OCI-M2 (cell line): ENCODE measurements around the gene NPAS3.

Experiments used
- DNase-seq: peaks from one replicate; lab custom pipeline; 2025; ENCODE audit not compliant: unreplicated experiment; lab: John Stamatoyannopoulos, UW

The NPAS3 gene

DNA sequence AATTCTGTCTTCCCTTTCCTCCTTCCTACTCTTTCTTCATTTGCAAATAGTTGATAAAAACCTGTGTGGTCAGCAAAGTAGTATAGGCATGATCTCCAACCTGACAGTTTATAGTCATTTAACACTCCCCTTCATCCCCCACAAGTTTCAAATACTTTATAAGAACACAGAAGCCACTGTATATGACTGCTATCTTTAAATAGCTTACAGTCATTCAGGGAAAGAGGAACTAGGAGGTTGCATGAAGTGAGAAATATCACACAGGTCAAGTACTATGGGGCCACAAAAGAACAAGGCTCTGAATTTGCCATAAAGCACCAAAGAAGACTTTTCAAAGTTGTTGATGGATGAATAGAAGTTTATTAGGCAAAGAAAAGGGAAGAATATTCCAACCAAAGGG lies 431.3 kb downstream of the NPAS3 start:
- DNase-seq = no peak

DNA sequence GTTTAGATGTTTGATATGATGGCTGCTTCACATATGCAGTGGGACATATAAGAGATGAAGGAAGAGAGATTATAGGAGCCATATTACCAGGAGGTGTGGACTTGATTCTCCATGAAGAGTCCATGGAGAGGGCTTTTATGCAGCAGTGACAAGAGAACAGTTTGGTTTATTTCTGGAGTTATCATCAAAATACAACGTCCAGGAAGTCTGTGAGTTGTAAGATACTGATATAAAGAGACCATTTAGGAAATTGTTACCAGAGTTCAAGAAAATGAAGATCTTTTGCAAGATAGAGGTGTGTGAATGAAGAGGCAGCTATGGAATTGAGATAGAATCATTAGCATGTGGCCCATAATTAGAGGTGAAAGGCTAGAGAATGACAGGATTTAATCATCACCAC lies 431.7 kb downstream of the NPAS3 start:
- DNase-seq = no peak

DNA sequence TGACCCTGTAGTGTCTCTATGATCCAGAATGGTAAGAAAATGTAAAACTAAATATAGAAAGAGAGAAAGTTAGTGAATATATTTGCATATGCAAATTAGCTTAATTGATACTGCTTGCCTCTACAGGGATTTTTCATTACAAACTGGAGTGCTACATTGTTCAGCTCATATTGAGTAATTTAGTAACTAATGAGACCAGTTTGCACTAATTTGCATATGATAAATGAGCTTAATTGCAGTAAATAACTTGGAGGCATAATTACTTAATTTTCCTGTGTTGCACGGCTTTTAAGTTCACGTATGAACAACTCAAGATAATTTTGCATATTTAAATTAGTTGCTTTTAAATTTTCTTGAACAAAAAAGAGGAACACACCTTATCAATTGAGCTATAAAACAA lies 436.5 kb downstream of the NPAS3 start:
- no peak for DNase-seq

DNA sequence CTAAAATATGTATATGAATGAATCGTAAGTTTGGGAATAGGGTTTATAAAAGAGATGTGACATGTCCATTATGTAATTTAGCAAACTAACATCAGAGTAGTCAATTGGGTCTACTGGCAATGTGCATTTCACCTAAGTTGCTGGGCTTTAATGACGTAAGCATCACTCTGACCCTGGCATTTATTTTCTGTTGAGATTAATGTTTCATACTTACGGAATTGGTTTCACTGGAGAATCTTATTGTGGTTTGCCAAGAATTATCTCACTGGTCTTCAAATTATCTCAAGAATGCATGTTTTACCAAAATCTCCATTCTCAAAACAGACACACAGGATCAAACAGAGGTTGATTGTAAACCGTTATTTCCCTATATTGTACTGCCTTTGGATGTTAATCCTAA lies 437.1 kb downstream of the NPAS3 start:
- no peak for DNase-seq

DNA sequence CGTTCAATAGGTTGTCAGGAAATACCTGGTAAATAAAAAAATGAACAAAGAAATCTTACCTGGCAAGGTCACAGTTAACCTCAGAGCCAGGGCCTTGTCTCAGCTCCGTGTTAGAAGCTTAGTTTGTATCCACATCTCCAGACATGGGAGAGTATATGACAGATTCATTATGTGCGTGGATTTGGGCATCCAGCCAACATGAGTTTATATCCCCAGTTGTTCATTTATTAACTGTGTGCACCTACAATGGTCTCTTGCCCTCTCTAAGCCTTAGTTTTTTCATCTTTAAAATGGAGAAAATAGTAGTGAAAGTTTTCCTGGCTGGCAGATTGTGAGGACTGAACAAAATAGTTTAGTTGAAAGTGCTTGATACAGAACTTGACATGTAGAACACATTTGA lies 437.8 kb downstream of the NPAS3 start:
- DNase-seq = no peak

DNA sequence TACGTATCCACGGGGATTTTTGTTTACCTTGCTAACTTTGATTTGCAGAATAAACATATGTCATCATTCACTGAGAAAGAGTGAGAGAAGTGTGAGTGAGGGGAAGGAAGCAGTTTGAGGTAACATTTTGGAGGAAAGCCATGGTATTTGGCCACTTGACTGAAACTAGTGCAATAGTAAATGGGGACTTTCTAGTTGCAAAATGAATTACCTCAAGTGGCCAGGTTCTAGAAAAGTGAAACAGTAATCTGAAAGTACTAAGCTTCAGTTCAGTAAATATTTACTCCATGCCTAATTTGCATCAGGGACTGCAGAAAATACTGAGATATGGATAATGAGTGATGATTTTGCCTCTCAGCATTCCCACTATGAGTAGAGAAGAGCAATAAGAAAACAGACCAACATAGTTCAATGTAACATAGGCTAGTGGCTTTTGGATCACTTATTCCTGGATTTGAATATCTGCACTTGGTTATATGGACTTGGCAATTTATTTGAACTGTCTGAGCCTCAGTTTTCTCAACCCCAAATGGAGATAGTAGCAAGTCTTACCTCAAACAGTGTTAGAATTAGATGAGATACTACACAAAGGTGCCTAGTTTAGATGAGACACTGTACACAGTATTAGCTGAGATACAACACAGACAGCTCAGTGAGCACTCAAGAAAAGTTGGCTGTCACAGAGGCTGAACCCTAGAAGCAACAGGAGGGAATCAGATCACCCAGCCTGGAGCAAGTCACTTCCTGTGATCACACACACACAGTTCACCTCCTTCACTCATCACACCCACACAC lies 439.1 kb downstream of the NPAS3 start:
- no peak for DNase-seq

DNA sequence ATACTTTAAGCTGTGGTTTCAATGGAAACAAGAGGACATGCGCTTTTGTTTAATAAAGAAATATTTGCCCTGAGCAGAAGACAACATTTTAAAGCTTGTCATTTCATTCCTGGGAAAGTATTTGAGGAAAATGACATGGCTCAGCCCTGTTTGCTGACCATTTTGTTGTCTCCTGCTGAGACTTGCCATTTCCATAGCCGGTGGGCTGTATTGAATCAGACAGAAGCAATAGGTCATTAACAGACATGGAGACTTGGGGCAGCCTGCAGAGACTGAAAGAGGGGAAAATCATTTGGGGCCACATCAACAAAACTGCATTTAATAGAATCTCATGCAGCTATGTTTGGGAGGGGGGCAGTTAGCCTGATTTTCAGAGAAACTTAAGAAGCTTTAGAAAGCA lies 443.0 kb downstream of the NPAS3 start:
- DNase-seq = no peak

DNA sequence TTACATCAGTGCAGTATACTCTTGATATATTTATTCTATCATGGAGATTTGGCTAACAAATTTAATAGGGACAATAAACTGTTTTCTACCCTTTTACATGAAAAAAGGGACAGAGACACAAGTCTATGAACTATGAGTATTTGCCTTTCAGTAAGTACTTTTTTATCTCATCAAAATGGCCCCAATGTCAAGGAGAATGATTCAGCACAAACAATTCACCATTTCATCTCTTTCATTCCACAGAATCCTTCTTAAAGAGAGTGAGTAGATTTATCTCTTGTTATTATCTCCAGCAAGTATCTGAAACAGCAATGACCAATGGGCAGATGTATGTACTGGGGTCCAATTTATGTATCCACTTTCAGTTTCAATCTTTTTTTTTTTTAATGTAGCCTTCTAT lies 447.5 kb downstream of the NPAS3 start:
- no peak for DNase-seq

DNA sequence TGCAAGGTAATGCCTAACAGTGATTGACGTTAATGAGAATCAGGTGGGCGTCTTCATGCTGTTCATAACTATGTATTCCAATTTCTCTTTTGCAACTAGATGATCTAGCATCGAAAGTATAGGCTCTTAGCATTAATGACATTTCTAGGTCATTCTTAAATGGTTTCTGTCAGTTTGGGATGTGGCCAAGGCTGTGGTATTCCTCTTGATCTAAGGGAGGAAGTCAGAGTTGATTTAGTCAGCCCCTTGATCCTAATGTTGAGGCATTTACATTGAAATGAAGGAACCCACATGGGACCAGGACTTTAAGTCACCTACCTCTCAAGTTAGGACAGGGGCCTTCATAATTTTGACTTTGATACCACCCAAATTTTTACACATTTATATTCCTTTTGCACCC lies 448.1 kb downstream of the NPAS3 start:
- DNase-seq = no peak

DNA sequence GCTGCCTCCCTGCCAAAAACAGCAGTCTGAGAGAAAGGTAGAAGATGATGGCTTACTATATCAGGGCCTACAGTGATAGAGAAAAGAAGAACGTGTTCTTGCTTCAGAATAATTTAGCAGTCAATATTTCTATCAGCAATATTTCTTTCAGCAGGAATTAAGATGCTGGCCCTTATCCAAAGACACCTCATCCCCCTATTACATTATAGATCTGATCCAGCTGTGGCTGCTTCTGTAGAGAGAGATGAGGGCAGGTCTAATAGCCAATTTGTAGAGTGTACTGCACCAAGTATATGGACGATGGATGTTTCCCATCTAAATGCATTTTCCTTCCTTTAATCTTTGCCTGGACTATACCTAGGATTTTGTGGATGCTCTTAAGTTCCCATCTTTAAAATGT lies 451.7 kb downstream of the NPAS3 start:
- DNase-seq = no peak

DNA sequence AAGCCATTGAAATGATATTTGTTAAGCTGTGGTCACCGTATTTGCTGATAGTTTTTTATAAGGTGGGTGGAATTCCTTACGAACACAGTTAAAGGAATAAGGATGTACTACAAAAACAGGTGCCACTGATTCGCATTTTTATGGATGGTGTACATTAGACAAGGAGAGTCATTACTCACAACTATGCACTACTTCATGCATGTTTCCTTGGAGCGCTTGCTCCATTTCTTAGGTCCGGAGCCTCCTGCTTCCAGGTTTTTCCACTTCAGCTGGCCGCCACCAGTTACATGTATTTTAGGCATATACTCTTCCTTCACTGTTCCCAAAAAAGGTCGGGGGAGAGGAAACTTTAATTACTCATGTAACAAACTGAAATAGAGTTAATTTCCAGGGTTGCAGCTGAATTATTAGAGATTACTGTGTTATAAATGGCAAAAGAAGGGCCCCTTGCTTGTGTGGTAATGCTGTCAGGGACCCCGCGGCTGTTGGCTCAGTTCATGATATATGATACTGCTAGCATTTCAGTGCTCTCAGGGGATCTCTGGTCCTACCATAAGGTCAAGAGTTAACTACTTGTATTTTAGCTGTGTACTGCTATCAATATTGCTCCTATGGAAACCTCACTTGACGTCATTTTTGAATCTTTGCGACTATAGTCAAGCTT lies 454.7 kb downstream of the NPAS3 start:
- DNase-seq = no peak

DNA sequence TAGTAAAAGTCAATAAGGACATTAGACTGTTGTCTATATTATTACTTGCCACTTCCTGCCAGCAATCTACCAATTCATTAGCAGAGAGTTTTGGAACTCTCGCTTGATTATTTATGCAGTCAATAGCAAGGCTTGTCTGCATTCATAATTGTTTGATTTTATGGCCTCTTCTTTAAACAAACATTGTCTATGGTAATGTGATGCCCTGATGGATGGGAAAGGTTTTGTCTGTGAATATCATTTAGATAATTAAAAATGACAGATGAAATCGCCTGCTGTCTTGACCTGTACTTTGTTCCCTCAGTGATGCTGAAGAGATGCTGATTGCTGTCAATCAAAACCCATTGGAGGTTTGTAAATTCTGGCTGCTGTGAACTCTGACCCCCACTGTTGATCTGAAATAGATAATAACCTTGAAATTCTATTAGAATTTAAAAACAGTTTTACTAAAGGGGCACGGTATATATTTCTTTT lies 455.3 kb downstream of the NPAS3 start:
- no peak for DNase-seq

DNA sequence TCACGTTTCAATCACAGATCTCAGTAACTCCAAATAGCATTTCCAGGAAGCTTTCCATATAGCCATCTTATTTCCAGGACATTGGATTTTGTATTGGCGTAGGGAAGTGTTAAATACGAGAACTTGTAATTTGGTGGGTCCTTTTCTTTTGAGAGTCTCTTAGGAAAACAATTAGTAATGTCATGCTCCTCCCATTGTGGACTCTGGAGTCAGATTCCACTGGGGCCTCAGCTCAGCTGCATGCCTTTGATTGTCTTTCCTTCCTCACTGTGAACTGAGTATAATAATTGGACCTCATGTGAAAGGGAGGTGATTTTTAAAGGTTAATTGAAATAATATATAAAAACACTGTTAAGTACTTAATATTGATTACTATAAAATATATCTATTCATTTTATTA lies 462.6 kb downstream of the NPAS3 start:
- no peak for DNase-seq

DNA sequence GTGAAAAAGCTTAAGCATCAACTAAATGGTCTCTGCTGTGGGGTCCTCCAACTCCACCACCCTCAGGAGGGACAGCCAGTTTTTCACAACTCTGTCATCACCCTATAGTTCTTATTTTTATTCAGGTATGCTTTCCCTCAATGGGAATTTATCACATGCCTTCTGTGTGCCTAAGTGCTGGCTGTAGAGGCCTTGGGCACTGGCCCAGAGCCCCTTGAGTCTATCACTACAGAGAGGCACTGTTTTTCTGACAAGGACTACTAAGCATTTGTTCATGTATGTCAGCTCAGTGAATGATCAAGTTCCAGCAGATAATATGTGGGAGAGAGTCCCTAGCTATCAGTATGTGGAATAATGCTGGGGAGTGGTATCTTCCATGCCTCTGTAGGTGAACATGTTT lies 463.9 kb downstream of the NPAS3 start:
- no peak for DNase-seq

DNA sequence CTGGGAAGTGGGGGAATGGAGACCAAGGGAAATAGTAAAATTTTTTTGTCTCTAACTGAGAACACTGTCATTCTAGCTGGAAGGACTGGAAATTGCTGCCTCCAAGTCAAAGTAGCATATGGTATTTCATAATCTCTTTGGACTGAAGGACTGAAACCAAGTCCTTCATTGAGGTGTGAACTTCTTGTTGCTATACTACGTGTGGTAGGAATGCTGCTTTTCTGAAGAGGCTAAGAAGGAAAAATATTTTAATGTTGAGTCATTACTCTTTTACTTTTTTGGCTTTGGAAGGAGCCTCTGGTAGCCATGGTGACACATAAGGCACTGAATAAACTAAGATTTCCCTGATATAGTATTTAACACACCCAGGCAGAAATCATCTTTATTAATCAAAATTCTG lies 465.4 kb downstream of the NPAS3 start:
- DNase-seq = no peak

DNA sequence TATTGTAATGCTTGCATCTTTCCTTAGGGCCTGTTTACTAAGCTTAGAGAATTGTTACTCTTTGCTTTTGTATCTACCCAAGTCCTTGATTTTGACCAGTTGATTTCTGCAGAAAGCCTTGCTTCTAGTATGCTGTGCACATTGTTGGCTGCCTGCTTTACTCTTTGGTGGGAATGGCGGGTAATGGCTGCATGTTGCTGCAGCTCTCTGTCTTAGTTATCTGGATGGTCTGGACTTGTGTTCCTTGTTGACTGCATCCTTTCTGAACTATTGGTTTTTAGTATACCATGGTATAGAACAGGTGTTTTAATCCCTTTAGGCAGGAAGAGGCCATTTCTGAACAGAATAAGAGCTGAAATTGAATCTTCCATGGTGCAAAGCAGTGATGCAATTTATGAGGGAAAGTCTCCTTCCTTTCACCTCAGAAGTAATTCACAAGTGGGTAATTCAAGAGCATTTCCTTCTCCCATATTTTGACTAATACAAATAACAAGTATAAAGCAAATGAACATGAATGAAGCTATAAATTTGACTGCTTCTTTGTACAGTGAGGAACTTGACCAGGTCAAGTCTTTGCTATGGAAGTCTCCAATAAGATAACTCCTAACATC lies 466.4 kb downstream of the NPAS3 start:
- DNase-seq = no peak

DNA sequence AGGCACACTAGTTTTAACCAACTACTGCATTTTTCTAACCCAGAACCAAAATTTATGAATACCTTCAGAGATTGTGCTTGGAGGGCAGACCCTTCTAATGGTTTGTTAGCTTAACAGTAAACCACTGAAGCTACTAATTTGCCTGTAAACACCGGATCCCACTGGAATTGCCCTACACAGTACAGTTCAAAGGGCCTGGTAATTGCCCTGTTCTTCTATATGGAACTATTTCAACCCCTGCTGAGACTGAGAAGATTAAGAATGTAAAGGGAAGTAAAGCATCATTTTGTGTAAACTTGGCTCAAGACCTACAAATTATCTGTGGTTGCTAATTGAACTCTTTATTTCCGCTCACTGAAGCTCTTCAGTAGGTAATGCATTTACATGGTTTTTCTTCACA lies 468.1 kb downstream of the NPAS3 start:
- DNase-seq = no peak

DNA sequence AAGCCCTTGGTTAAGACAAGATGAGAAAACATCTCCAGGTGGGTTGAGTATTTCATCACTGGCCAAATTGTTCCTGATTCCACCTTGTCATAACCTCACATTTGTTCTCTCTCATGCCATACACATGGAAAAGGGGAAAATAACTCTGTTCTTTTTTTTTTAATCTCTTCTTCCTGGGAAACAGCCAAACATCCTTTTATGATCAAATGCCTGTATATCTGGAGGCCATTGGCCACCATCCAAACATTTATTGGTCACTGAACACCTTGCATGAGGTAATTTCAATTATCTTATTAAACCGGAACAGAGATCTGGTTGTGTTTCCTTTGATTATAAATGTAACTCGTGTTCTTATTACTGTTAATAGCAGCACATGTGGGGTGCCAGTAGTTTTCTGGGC lies 469.6 kb downstream of the NPAS3 start:
- DNase-seq = no peak

DNA sequence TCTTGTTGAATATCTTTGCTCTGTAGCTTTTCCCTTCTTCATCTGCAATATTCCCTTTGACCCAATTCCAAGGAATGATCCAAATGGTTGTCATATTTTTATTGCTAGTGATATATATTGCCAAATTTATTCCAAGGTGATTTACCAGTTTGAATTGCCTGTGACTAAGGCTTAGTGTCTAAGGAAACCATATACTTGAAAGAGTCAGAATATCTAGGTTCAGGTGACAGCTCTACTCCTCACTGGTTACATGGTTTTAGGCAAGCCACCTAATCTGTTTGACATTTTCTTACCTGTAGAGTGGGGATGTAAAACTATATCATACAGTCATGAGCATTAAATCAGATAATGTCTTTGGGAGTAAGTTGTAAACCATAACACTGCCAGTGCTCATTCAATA lies 473.8 kb downstream of the NPAS3 start:
- no peak for DNase-seq

DNA sequence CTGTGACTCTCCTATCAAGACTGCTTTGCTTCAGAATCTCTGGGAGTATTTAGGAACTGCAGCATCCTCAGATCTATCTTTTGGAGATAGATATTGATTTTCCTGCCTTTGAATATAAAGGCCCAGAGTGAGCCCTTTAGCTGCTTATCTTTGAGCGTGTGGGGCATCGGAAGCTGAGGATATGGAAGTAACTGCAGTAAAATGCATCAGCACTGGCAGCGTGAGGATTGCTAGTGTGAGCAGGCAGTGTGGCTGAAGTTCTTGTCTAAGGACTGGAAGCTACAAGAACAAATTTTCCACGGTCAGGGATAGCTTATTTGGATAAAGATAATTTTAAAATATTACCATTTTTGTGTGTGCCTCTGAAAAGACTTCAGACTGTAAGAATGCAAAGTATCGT lies 474.7 kb downstream of the NPAS3 start:
- no peak for DNase-seq

DNA sequence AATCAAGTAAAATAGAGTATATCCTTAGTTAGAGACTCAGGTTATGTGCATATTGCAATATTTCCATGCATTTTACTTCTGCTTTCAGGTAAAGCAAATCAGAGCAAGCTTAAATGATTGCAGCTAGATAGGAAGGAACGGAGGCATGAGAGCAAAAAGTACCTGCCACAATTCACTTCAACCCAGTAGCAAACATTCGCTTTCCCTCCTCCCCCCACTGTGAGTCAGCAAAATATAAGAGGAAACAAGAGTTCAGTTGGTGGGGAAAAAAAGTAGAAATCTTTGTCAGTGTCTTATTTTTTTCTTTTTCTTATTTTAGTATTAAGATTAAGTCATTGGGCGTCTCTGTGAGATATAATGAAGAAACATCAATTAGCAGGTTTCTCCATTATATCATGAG lies 475.4 kb downstream of the NPAS3 start:
- DNase-seq = no peak

DNA sequence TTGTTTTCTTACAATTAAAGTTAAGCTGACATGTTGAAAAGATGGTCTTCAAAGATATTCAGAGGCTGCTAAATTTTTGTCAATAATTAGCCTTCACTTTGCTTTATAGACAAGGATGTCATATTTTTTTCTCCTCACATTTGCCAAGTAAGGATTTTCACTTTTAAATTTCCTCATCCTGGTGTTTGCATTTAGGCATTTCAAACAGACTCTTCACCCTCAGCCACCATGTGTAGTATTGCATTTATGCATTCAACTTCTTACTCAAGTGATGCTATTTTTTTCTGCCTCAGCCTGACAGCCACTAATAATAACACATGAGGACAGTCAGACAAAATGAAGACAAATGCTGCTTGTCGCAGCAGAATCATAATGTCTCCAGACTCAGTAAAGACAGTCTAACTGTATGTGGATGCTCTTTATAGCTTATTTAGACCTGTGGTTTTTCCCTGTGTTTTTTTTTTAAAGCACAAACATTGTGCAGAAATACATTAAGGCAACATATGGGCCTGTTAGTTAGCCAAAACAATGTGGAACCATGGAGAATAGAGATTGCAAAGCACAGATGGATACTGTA lies 481.5 kb downstream of the NPAS3 start:
- no peak for DNase-seq
